ENCODE data around the gene FANCE. TPM values are rescaled to one million over a fixed set of nuclear protein-coding genes. Genes with fewer than 3 reads are reported as not detected.

The FANCE gene
- total RNA-seq, 1 experiment from 2014 or later, result 16.1 TPM

DNA sequence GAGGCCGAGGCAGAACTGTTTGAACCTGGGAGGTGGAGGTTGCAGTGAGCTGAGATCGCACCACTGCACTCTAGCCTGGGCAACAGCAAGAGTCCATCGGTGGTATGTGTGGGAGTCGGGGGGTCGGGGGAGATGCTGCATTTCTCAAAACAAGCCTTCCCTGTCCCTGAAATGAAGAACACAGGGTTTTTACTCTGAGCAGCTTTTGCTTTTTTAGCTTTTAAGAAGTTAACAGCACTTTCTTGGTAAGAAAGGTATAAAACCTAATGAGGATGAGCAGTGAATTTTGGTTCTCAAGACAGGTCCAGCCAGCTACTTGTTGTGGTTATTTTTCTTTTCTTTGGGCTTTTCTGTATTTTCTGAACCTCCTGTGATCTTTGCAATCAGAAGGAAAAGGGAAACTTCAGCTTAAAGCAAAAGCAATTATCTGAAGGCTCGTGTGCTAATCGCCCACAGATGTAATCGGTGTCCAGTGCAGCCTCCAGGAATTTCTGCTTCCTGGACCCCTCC lies 19.8 kb downstream of the FANCE start:
- no peak overlapping the region for H3K4me2 ChIP-seq (ENCODE audit: low read length)
- no peak overlapping the region for H3K4me3 ChIP-seq (replicated peaks in 1 of 2; ENCODE audit: low read depth in 1 of 2, low read length in 2 of 2)
- no peak overlapping the region for H3K9ac ChIP-seq (ENCODE audit: low read length)
- no peak overlapping the region for H2AFZ ChIP-seq (ENCODE audit: low read depth, low read length, poor library complexity, severe bottlenecking)
- peaks cover 13 to 32% of the 10 kb centered on the region in 2 experiments; a peak in 3 of 4 replicates for H3K4me1 ChIP-seq (ENCODE audit: control insufficient read depth in 1 of 2, insufficient read depth in 2 of 2, low read length in 2 of 2)
- TF ChIP-seq EZH2 (IDR thresholded peaks at IDR 0.05) (no peak), POLR2AphosphoS5 (IDR thresholded peaks at IDR 0.05; ENCODE audit: low read depth, low read length) (0 out of 2 replicates have a peak, but pooled peaks have one; percentile 41), EGR1 (IDR thresholded peaks at IDR 0.05; ENCODE audit: low read depth) (no peak), ELF1 (IDR thresholded peaks at IDR 0.05; ENCODE audit: borderline replicate concordance, low read depth) (no peak), ZNF274 (IDR thresholded peaks at IDR 0.05; ENCODE audit: low read depth, low read length) (no peak), FOSL1 (IDR thresholded peaks at IDR 0.05; ENCODE audit: low read depth) (no peak), TCF7L2 (IDR thresholded peaks at IDR 0.05; ENCODE audit: borderline replicate concordance, extremely low read depth, insufficient read depth, insufficient read length) (no peak), POLR2A (IDR thresholded peaks at IDR 0.05; ENCODE audit: borderline replicate concordance, extremely low read depth, insufficient read depth, insufficient read length) (peak; percentile 39)
- no peaks in the 10 kb centered on the region for H3K27me3 ChIP-seq (ENCODE audit: insufficient read depth, low read length)
- no peak for DNase-seq (ENCODE audit: low read depth, low spot score)
- peak overlapping the region; percentile 82 for H3K27ac ChIP-seq (ENCODE audit: low read depth, low read length)
- peaks cover 36% of the 10 kb centered on the region; the same call in 1 of the 2 replicates for H4K20me1 ChIP-seq (ENCODE audit: insufficient read depth)
- no TSS peak for BruUV-seq (replicated peaks)
- ChIA-PET POLR2A (interaction anchor here (1.1 to 4.1 kb wide), 10 partner anchors 9 to 265 kb away, joined by 3 to 48 read pairs (median 4); partner anchors contain the start of genes ARMC12, DEF6 and TEAD3), RAD21 (ENCODE audit: low non-redundant PET in 1 of 2, low total read pairs in 2 of 2, uncharacterized antibody in 2 of 2, unreplicated experiment in 2 of 2) (no interaction called here), CTCF (interaction anchor here (1.5 kb wide), 1 partner anchor 264 kb away, joined by 3 read pairs; no protein-coding TSS in a partner anchor)
- intact Hi-C loops (cut with micrococcal nuclease), result no loop called here
- peaks cover 42% of the 10 kb centered on the region for H3K79me2 ChIP-seq (ENCODE audit: insufficient read depth, low read length)
- H3K9me2 ChIP-seq (ENCODE audit: insufficient read depth), result no peaks in the 10 kb centered on the region
- ATAC-seq, result no peak
- no peaks in the 10 kb centered on the region for H3K9me3 ChIP-seq (ENCODE audit: control insufficient read depth in 1 of 2, insufficient read depth in 1 of 2, low read depth in 1 of 2, low read length in 2 of 2)
- H3K36me3 ChIP-seq (ENCODE audit: control insufficient read depth in 1 of 2, insufficient read depth in 2 of 2, low read length in 2 of 2), result peaks cover 14 to 40% of the 10 kb centered on the region in 2 experiments; a peak in 3 of 4 replicates

Measured in HCT116 (cell line).